Measurements from ENCODE around the gene ZBTB16. TPM values are rescaled to one million over a fixed set of nuclear protein-coding genes. Genes with fewer than 3 reads are reported as not detected.

ZBTB16 gene
- total RNA-seq, 5 donors from 2014 or later (not counting 1 experiment from before 2014, with no cell fraction given), result 8.3 to 20.5 (median 12.4) TPM

- peaks cover 63 to 73% (median 67%) of the 10 kb centered on the region in 3 donors for H3K4me1 Mint-ChIP-seq
- H3K36me3 ChIP-seq (ENCODE audit: control insufficient read depth in 2 of 2, extremely low read depth in 1 of 2, insufficient read depth in 1 of 2, low read length in 1 of 2), result no peaks in the 10 kb centered on the region
- ChIA-PET CTCF (no interaction called here), POLR2A (interaction anchor here in 1 of 2 donors (0.6 kb wide), 1 partner anchor 242 kb away, joined by 3 read pairs; no protein-coding TSS in a partner anchor)
- no peak overlapping the region for H3K4me3 ChIP-seq (ENCODE audit: control insufficient read depth in 1 of 2, extremely low read depth in 1 of 2, low read length in 1 of 2)
- no peaks in the 10 kb centered on the region for H3K27me3 Mint-ChIP-seq
- no peak overlapping the region for H3K27ac ChIP-seq (ENCODE audit: low read length)
- 69% methylated on average over 3 of the region's 6 CpGs for WGBS (ENCODE audit: insufficient coverage)
- H3K27ac Mint-ChIP-seq, result peak overlapping the region in 1 of 2 donors; percentile 77
- DNase-seq (no peak), ATAC-seq (replicated peaks in 1 of 4) (no peak)
- no peak overlapping the region for H3K4me3 Mint-ChIP-seq
- H3K9me3 Mint-ChIP-seq, result no peaks in the 10 kb centered on the region
- no peaks in the 10 kb centered on the region for H3K36me3 Mint-ChIP-seq
- no peaks in the 10 kb centered on the region for H3K9me3 ChIP-seq
- H3K4me1 ChIP-seq (ENCODE audit: control insufficient read depth in 1 of 2, extremely low read depth in 1 of 2, insufficient read depth in 2 of 2, low read length in 2 of 2), result peaks cover 25 to 50% of the 10 kb centered on the region in 2 experiments
- H3K27me3 ChIP-seq (replicated peaks in 1 of 2; ENCODE audit: control insufficient read depth in 2 of 2, extremely low read depth in 1 of 2, insufficient read depth in 2 of 2, low read length in 1 of 2), result no peaks in the 10 kb centered on the region
These were observed 97.3 kb downstream of the ZBTB16 start for GRCh38 chr11:114156782-114157181.

GRCh38 chr11:114157476-114158050 is 98.1 kb downstream of the ZBTB16 start:
- H3K27ac ChIP-seq (ENCODE audit: low read length), result no peak overlapping the region
- POLR2A ChIA-PET, result interaction anchor here in 1 of 2 donors (0.6 kb wide), 2 partner anchors 82 to 285 kb away, joined by 3 read pairs; no protein-coding TSS in a partner anchor
- no peaks in the 10 kb centered on the region for H3K36me3 ChIP-seq (ENCODE audit: control insufficient read depth in 2 of 2, extremely low read depth in 1 of 2, insufficient read depth in 1 of 2, low read length in 1 of 2)
- CTCF ChIA-PET, result no interaction called here
- no peaks in the 10 kb centered on the region for H3K27me3 Mint-ChIP-seq
- peak overlapping the region; percentile 50 to 64 for H3K27ac Mint-ChIP-seq
- H3K9me3 Mint-ChIP-seq, result no peaks in the 10 kb centered on the region
- DNase-seq (no peak), ATAC-seq (replicated peaks in 1 of 4) (no peak)
- peak overlapping the region in 1 of 3 donors; percentile 40 for H3K4me3 Mint-ChIP-seq
- 83% methylated on average over 16 of the region's 19 CpGs for WGBS (ENCODE audit: insufficient coverage)
- peaks cover 25 to 56% of the 10 kb centered on the region in 2 experiments for H3K4me1 ChIP-seq (ENCODE audit: control insufficient read depth in 1 of 2, extremely low read depth in 1 of 2, insufficient read depth in 2 of 2, low read length in 2 of 2)
- H3K36me3 Mint-ChIP-seq, result no peaks in the 10 kb centered on the region
- H3K27me3 ChIP-seq (replicated peaks in 1 of 2; ENCODE audit: control insufficient read depth in 2 of 2, extremely low read depth in 1 of 2, insufficient read depth in 2 of 2, low read length in 1 of 2), result no peaks in the 10 kb centered on the region
- peaks cover 67 to 74% (median 67%) of the 10 kb centered on the region in 3 donors for H3K4me1 Mint-ChIP-seq
- no peaks in the 10 kb centered on the region for H3K9me3 ChIP-seq
- H3K4me3 ChIP-seq (ENCODE audit: control insufficient read depth in 1 of 2, extremely low read depth in 1 of 2, low read length in 1 of 2), result no peak overlapping the region

GRCh38 chr11:114158421-114158820 is 98.9 kb downstream of the ZBTB16 start:
- Mint-ChIP-seq H3K36me3 (no peaks in the 10 kb centered on the region), H3K27ac (peak overlapping the region; percentile 50 to 64), H3K9me3 (no peaks in the 10 kb centered on the region), H3K27me3 (no peaks in the 10 kb centered on the region), H3K4me3 (peak overlapping the region in 1 of 3 donors; percentile 0), H3K4me1 (peaks cover 70 to 77% (median 71%) of the 10 kb centered on the region in 3 donors)
- no peaks in the 10 kb centered on the region for H3K27me3 ChIP-seq (replicated peaks in 1 of 2; ENCODE audit: control insufficient read depth in 2 of 2, extremely low read depth in 1 of 2, insufficient read depth in 2 of 2, low read length in 1 of 2)
- H3K27ac ChIP-seq (ENCODE audit: low read length), result no peak overlapping the region
- H3K4me1 ChIP-seq (ENCODE audit: control insufficient read depth in 1 of 2, extremely low read depth in 1 of 2, insufficient read depth in 2 of 2, low read length in 2 of 2), result peaks cover 25 to 60% of the 10 kb centered on the region in 2 experiments
- ATAC-seq (replicated peaks in 1 of 4), result no peak
- H3K36me3 ChIP-seq (ENCODE audit: control insufficient read depth in 2 of 2, extremely low read depth in 1 of 2, insufficient read depth in 1 of 2, low read length in 1 of 2), result no peaks in the 10 kb centered on the region
- no peak for DNase-seq
- no peak overlapping the region for H3K4me3 ChIP-seq (ENCODE audit: control insufficient read depth in 1 of 2, extremely low read depth in 1 of 2, low read length in 1 of 2)
- ChIA-PET POLR2A (interaction anchor here in 1 of 2 donors (0.6 kb wide), 2 partner anchors 83 to 284 kb away, joined by 3 read pairs; no protein-coding TSS in a partner anchor), CTCF (no interaction called here)
- no peaks in the 10 kb centered on the region for H3K9me3 ChIP-seq
- 100% methylated on average over 1 of the region's 6 CpGs for WGBS (ENCODE audit: insufficient coverage)

GRCh38 chr11:114158886-114159285 is 99.4 kb downstream of the ZBTB16 start:
- no peaks in the 10 kb centered on the region for H3K36me3 Mint-ChIP-seq
- 93% methylated on average over 7 of the region's 7 CpGs for WGBS (ENCODE audit: insufficient coverage)
- Histone ChIP-seq H3K4me3 (ENCODE audit: control insufficient read depth in 1 of 2, extremely low read depth in 1 of 2, low read length in 1 of 2) (no peak overlapping the region), H3K27me3 (replicated peaks in 1 of 2; ENCODE audit: control insufficient read depth in 2 of 2, extremely low read depth in 1 of 2, insufficient read depth in 2 of 2, low read length in 1 of 2) (no peaks in the 10 kb centered on the region), H3K9me3 (no peaks in the 10 kb centered on the region), H3K4me1 (ENCODE audit: control insufficient read depth in 1 of 2, extremely low read depth in 1 of 2, insufficient read depth in 2 of 2, low read length in 2 of 2) (peaks cover 25 to 60% of the 10 kb centered on the region in 2 experiments), H3K36me3 (ENCODE audit: control insufficient read depth in 2 of 2, extremely low read depth in 1 of 2, insufficient read depth in 1 of 2, low read length in 1 of 2) (no peaks in the 10 kb centered on the region), H3K27ac (ENCODE audit: low read length) (no peak overlapping the region)
- POLR2A ChIA-PET, result no interaction called here
- CTCF ChIA-PET, result interaction anchor here in 1 of 2 donors (1.2 kb wide), 1 partner anchor 102 kb away, joined by 3 read pairs; no protein-coding TSS in a partner anchor
- no peaks in the 10 kb centered on the region for H3K27me3 Mint-ChIP-seq
- ATAC-seq (replicated peaks in 1 of 4) (no peak), DNase-seq (no peak)
- peak overlapping the region in 1 of 3 donors; percentile 70 for H3K4me3 Mint-ChIP-seq
- H3K27ac Mint-ChIP-seq, result peak overlapping the region in 1 of 2 donors; percentile 93
- H3K9me3 Mint-ChIP-seq, result no peaks in the 10 kb centered on the region
- peaks cover 74 to 79% (median 76%) of the 10 kb centered on the region in 3 donors for H3K4me1 Mint-ChIP-seq

GRCh38 chr11:114159320-114159719 is 99.8 kb downstream of the ZBTB16 start:
- Mint-ChIP-seq H3K27me3 (no peaks in the 10 kb centered on the region), H3K36me3 (no peaks in the 10 kb centered on the region), H3K4me1 (peaks cover 77 to 83% (median 80%) of the 10 kb centered on the region in 3 donors), H3K4me3 (peak overlapping the region; percentile 49 to 70 (median 51)), H3K27ac (peak overlapping the region; percentile 86 to 93), H3K9me3 (no peaks in the 10 kb centered on the region)
- CTCF ChIA-PET, result interaction anchor here (0.6 to 1.3 kb wide), 7 partner anchors 13 to 181 kb away, joined by 3 to 5 read pairs (median 3); partner anchors contain the start of gene ZBTB16 (in 1 of the 2)
- peak overlapping the region; percentile 7 to 25 for H3K4me3 ChIP-seq (ENCODE audit: control insufficient read depth in 1 of 2, extremely low read depth in 1 of 2, low read length in 1 of 2)
- no peaks in the 10 kb centered on the region for H3K36me3 ChIP-seq (ENCODE audit: control insufficient read depth in 2 of 2, extremely low read depth in 1 of 2, insufficient read depth in 1 of 2, low read length in 1 of 2)
- no peaks in the 10 kb centered on the region for H3K27me3 ChIP-seq (replicated peaks in 1 of 2; ENCODE audit: control insufficient read depth in 2 of 2, extremely low read depth in 1 of 2, insufficient read depth in 2 of 2, low read length in 1 of 2)
- ATAC-seq (replicated peaks in 1 of 4), result no peak
- peak overlapping the region; percentile 80 for H3K27ac ChIP-seq (ENCODE audit: low read length)
- peak in 1 of 35 experiments; percentile 30 for DNase-seq
- WGBS (ENCODE audit: insufficient coverage), result 50% methylated on average over 1 of the region's 5 CpGs
- H3K4me1 ChIP-seq (ENCODE audit: control insufficient read depth in 1 of 2, extremely low read depth in 1 of 2, insufficient read depth in 2 of 2, low read length in 2 of 2), result peaks cover 25 to 60% of the 10 kb centered on the region in 2 experiments
- POLR2A ChIA-PET, result interaction anchor here in 1 of 2 donors (1.1 kb wide), 1 partner anchor 10 kb away, joined by 4 read pairs; no protein-coding TSS in a partner anchor
- H3K9me3 ChIP-seq, result no peaks in the 10 kb centered on the region

GRCh38 chr11:114159802-114160632 is 100.5 kb downstream of the ZBTB16 start:
- Mint-ChIP-seq H3K27ac (peak overlapping the region; percentile 86 to 93), H3K4me1 (peaks cover 79 to 87% (median 87%) of the 10 kb centered on the region in 3 donors), H3K36me3 (no peaks in the 10 kb centered on the region), H3K27me3 (no peaks in the 10 kb centered on the region), H3K9me3 (no peaks in the 10 kb centered on the region), H3K4me3 (peak overlapping the region; percentile 49 to 70 (median 51))
- peak; percentile 93 to 98 (median 97) for ATAC-seq (replicated peaks in 1 of 4)
- ChIA-PET CTCF (interaction anchor here (0.6 to 1.3 kb wide), 10 partner anchors 13 to 180 kb away, joined by 3 to 5 read pairs (median 4); partner anchors contain the start of gene ZBTB16 (in 1 of the 2)), POLR2A (interaction anchor here (0.5 to 1.1 kb wide), 4 partner anchors 9 to 52 kb away, joined by 3 to 5 read pairs (median 4); no protein-coding TSS in a partner anchor)
- Histone ChIP-seq H3K4me1 (ENCODE audit: control insufficient read depth in 1 of 2, extremely low read depth in 1 of 2, insufficient read depth in 2 of 2, low read length in 2 of 2) (peaks cover 25 to 62% of the 10 kb centered on the region in 2 experiments), H3K27ac (ENCODE audit: low read length) (peak overlapping the region; percentile 80), H3K27me3 (replicated peaks in 1 of 2; ENCODE audit: control insufficient read depth in 2 of 2, extremely low read depth in 1 of 2, insufficient read depth in 2 of 2, low read length in 1 of 2) (no peaks in the 10 kb centered on the region), H3K36me3 (ENCODE audit: control insufficient read depth in 2 of 2, extremely low read depth in 1 of 2, insufficient read depth in 1 of 2, low read length in 1 of 2) (no peaks in the 10 kb centered on the region), H3K4me3 (ENCODE audit: control insufficient read depth in 1 of 2, extremely low read depth in 1 of 2, low read length in 1 of 2) (peak overlapping the region; percentile 7 to 25), H3K9me3 (no peaks in the 10 kb centered on the region)
- DNase-seq, result peak; percentile 97 to 99 (median 98)
- 2% methylated on average over 9 of the region's 18 CpGs for WGBS (ENCODE audit: insufficient coverage)
